SK-N-SH treated with all-trans-retinoic acid at 6 μM for 48 hours (cell line): ENCODE results near the gene TIPRL.

Experiments used
- ATAC-seq: fragments of 200-7000 bp; cut with Tn5 transposase; 3 replicates; pipeline ENCODE4 v1.9.1; 2020; ENCODE audit warnings: mild to moderate bottlenecking, moderate library complexity
- BACH2 ChIP-seq: fragments of 250-450 bp; sonication (Bioruptor Pico); IDR thresholded peaks from 2 replicates; pipeline ENCODE4 v1.9.0; 2021; ENCODE audit warnings: mild to moderate bottlenecking, borderline replicate concordance
- CREB5 ChIP-seq: fragments of 250-450 bp; sonication (Bioruptor Pico); IDR thresholded peaks from 2 replicates; pipeline ENCODE4 v1.5.1; 2020; ENCODE audit warnings: low read depth, mild to moderate bottlenecking, moderate library complexity
- CSDC2 ChIP-seq: fragments of 250-450 bp; sonication (Bioruptor Pico); IDR thresholded peaks from 2 replicates; pipeline ENCODE4 v1.5.0; 2020; ENCODE audit warnings: mild to moderate bottlenecking, moderate library complexity
- ESRRG ChIP-seq: fragments of 250-450 bp; sonication (Bioruptor Pico); IDR thresholded peaks from 2 replicates; pipeline ENCODE4 v1.6.1; 2021; ENCODE audit warnings: mild to moderate bottlenecking
- ISL1 ChIP-seq: fragments of 250-450 bp; sonication (Bioruptor Pico); IDR thresholded peaks from 2 replicates; pipeline ENCODE4 v2.1.2; 2022; ENCODE audit warnings: mild to moderate bottlenecking, moderate library complexity
- PATZ1 ChIP-seq: fragments of 250-450 bp; sonication (Bioruptor Pico); IDR thresholded peaks from 2 replicates; pipeline ENCODE4 v1.8.0; 2020; ENCODE audit warnings: mild to moderate bottlenecking, moderate library complexity, borderline replicate concordance
- POU6F1 ChIP-seq: fragments of 250-450 bp; sonication (Bioruptor Pico); IDR thresholded peaks from 2 replicates; pipeline ENCODE4 v1.8.0; 2021; ENCODE audit warnings: low read depth, mild to moderate bottlenecking, moderate library complexity, borderline replicate concordance
- PPARA ChIP-seq: fragments of 250-450 bp; sonication (Bioruptor Pico); IDR thresholded peaks from 2 replicates; pipeline ENCODE4 v1.5.0; 2020; ENCODE audit warnings: mild to moderate bottlenecking, borderline replicate concordance
- RARB ChIP-seq: fragments of 250-450 bp; sonication (Bioruptor Pico); IDR thresholded peaks from 2 replicates; pipeline ENCODE4 v1.8.0; 2021; ENCODE audit warnings: mild to moderate bottlenecking, moderate library complexity
- TCF4 ChIP-seq: fragments of 250-450 bp; sonication (Bioruptor Pico); IDR thresholded peaks from 2 replicates; pipeline ENCODE4 v1.8.0; 2021; ENCODE audit warnings: mild to moderate bottlenecking, moderate library complexity, borderline replicate concordance
- TOX ChIP-seq: fragments of 250-450 bp; sonication (Bioruptor Pico); IDR thresholded peaks from 2 replicates; pipeline ENCODE4 v1.8.0; 2021; ENCODE audit warnings: mild to moderate bottlenecking, moderate library complexity, borderline replicate concordance
- TSHZ2 ChIP-seq: fragments of 250-450 bp; sonication (Bioruptor Pico); IDR thresholded peaks from 2 replicates; pipeline ENCODE4 v1.5.0; 2020; ENCODE audit warnings: mild to moderate bottlenecking, moderate library complexity
- ZC3H10 ChIP-seq: fragments of 250-450 bp; sonication (Bioruptor Pico); IDR thresholded peaks from 2 replicates; pipeline ENCODE4 v1.5.1; 2021; ENCODE audit warnings: mild to moderate bottlenecking, moderate library complexity
- ZFP3 ChIP-seq: fragments of 250-450 bp; sonication (Bioruptor Pico); IDR thresholded peaks from 2 replicates; pipeline ENCODE4 v1.5.0; 2020; ENCODE audit warnings: mild to moderate bottlenecking, moderate library complexity
- ZFP30 ChIP-seq: fragments of 450-650 bp; formaldehyde crosslinking; IDR thresholded peaks from 2 replicates; pipeline ENCODE4 v1.5.0; 2022; ENCODE audit warnings: mild to moderate bottlenecking, moderate library complexity
- ZNF565 ChIP-seq: fragments of 450-650 bp; formaldehyde crosslinking; conservative IDR thresholded peaks from 2 replicates; pipeline ENCODE4 v1.5.0; 2020; ENCODE audit warnings: low read depth, mild to moderate bottlenecking, moderate library complexity
- ZNF70 ChIP-seq: fragments of 450-650 bp; formaldehyde crosslinking; IDR thresholded peaks from 2 replicates; pipeline ENCODE4 v1.5.0; 2020; ENCODE audit warnings: mild to moderate bottlenecking, moderate library complexity
- ZNF8 ChIP-seq: fragments of 450-650 bp; formaldehyde crosslinking; IDR thresholded peaks from 2 replicates; pipeline ENCODE4 v1.5.0; 2020; ENCODE audit warnings: mild to moderate bottlenecking, moderate library complexity

TIPRL gene

GRCh38 chr1:168170564-168171508 lies 7.9 kb upstream of the TIPRL start:
- no peak for ATAC-seq
- TF ChIP-seq PATZ1 (CRISPR knock-in tag) (no peak), ISL1 (CRISPR knock-in tag) (no peak), ZFP30 (CRISPR knock-in tag) (no peak), RARB (no peak), ZC3H10 (no peak), ZNF565 (CRISPR knock-in tag) (no peak), TCF4 (no peak), POU6F1 (CRISPR knock-in tag) (no peak)

GRCh38 chr1:168172250-168172915 lies 6.4 kb upstream of the TIPRL start:
- TF ChIP-seq ISL1 (CRISPR knock-in tag) (no peak), TOX (CRISPR knock-in tag) (no peak), ESRRG (CRISPR knock-in tag) (no peak), ZNF8 (CRISPR knock-in tag) (no peak), ZNF70 (no peak), BACH2 (CRISPR knock-in tag) (no peak), ZNF565 (CRISPR knock-in tag) (no peak), TSHZ2 (no peak)
- no peak for ATAC-seq

- TF ChIP-seq ZNF70 (no peak), ZFP30 (CRISPR knock-in tag) (no peak), PPARA (no peak), CREB5 (no peak), ZC3H10 (no peak), ZNF8 (CRISPR knock-in tag) (no peak)
- TF ChIP-seq, all 23 proteins: peak for 0
- no peak for ATAC-seq
These were observed 530 bp upstream of the TIPRL start for GRCh38 chr1:168178227-168178637.

GRCh38 chr1:168179438-168180147 lies 831 bp downstream of the TIPRL start:
- peak; percentile 40 for ATAC-seq
- TF ChIP-seq ZC3H10: no peak
- no peak for TF ChIP-seq PATZ1 (CRISPR knock-in tag)
- TF ChIP-seq TSHZ2: no peak
- no peak for TF ChIP-seq ISL1 (CRISPR knock-in tag)
- no peak for TF ChIP-seq ZFP30 (CRISPR knock-in tag)
- TF ChIP-seq RARB: no peak
- no peak for TF ChIP-seq ESRRG (CRISPR knock-in tag)
- TF ChIP-seq ZFP3 (CRISPR knock-in tag): no peak
- no peak for TF ChIP-seq ZNF70
- TF ChIP-seq CSDC2 (CRISPR knock-in tag): no peak
- TF ChIP-seq PPARA: no peak
